ENCODE measurements around the gene CIAO3. TPM values are rescaled to one million over a fixed set of nuclear protein-coding genes. Genes with fewer than 3 reads are reported as not detected.

CIAO3 gene
- total RNA-seq, 2 experiments from 2014 or later, result 33.3 to 38.2 TPM

GRCh38 chr16:764184-764750 lies 23.5 kb upstream of the CIAO3 start:
- H3K27ac Mint-ChIP-seq, result no peak overlapping the region
- Histone ChIP-seq H3K9me3 (ENCODE audit: control insufficient read depth in 1 of 2, insufficient read depth in 1 of 2, low read length in 2 of 2) (no peaks in the 10 kb centered on the region), H3K27me3 (ENCODE audit: control insufficient read depth in 1 of 2, insufficient read depth in 2 of 2, low read length in 2 of 2) (peaks cover 0 to 1% of the 10 kb centered on the region in 2 experiments), H3K4me3 (ENCODE audit: low read length) (no peak overlapping the region), H3K27ac (ENCODE audit: low read depth in 1 of 2, low read length in 2 of 2) (no peak overlapping the region), H3K36me3 (ENCODE audit: insufficient read depth, low read length) (no peaks in the 10 kb centered on the region), H3K4me1 (ENCODE audit: insufficient read depth, low read length) (no peaks in the 10 kb centered on the region)
- CTCF ChIA-PET, result no interaction called here
- no peak overlapping the region for H3K4me3 Mint-ChIP-seq
- no peaks in the 10 kb centered on the region for H3K4me1 Mint-ChIP-seq (ENCODE audit: low read depth)
- H3K9me3 Mint-ChIP-seq, result no peaks in the 10 kb centered on the region
- no peak for TF ChIP-seq CTCF (IDR thresholded peaks at IDR 0.05)
- no peaks in the 10 kb centered on the region for H3K36me3 Mint-ChIP-seq (ENCODE audit: low read depth)
- ATAC-seq (ENCODE audit: poor library complexity), result no peak
- POLR2A ChIA-PET, result no interaction called here
- intact Hi-C loops (cut with DNase I, micrococcal nuclease), result no loop called here
- DNase-seq, result peak in 1 of 14 experiments; percentile 8
- no peaks in the 10 kb centered on the region for H3K27me3 Mint-ChIP-seq

GRCh38 chr16:763369-764183 lies 22.8 kb upstream of the CIAO3 start:
- H3K27ac ChIP-seq (ENCODE audit: low read depth in 1 of 2, low read length in 2 of 2), result no peak overlapping the region
- H3K9me3 Mint-ChIP-seq, result no peaks in the 10 kb centered on the region
- ChIA-PET POLR2A (no interaction called here), CTCF (no interaction called here)
- H3K4me1 ChIP-seq (ENCODE audit: insufficient read depth, low read length), result no peaks in the 10 kb centered on the region
- no peaks in the 10 kb centered on the region for H3K36me3 Mint-ChIP-seq (ENCODE audit: low read depth)
- H3K27me3 ChIP-seq (ENCODE audit: control insufficient read depth in 1 of 2, insufficient read depth in 2 of 2, low read length in 2 of 2), result no peaks in the 10 kb centered on the region
- H3K36me3 ChIP-seq (ENCODE audit: insufficient read depth, low read length), result no peaks in the 10 kb centered on the region
- TF ChIP-seq CTCF (IDR thresholded peaks at IDR 0.05), result no peak
- DNase-seq (peak in 1 of 14 experiments; percentile 22), ATAC-seq (ENCODE audit: poor library complexity) (no peak)
- H3K4me1 Mint-ChIP-seq (ENCODE audit: low read depth), result no peaks in the 10 kb centered on the region
- no peaks in the 10 kb centered on the region for H3K9me3 ChIP-seq (ENCODE audit: control insufficient read depth in 1 of 2, insufficient read depth in 1 of 2, low read length in 2 of 2)
- H3K4me3 ChIP-seq (ENCODE audit: low read length), result no peak overlapping the region
- intact Hi-C loops (cut with DNase I, micrococcal nuclease), result no loop called here
- no peak overlapping the region for H3K27ac Mint-ChIP-seq
- no peak overlapping the region for H3K4me3 Mint-ChIP-seq
- no peaks in the 10 kb centered on the region for H3K27me3 Mint-ChIP-seq

GRCh38 chr16:762595-763268 lies 21.9 kb upstream of the CIAO3 start:
- no peak overlapping the region for H3K4me3 ChIP-seq (ENCODE audit: low read length)
- intact Hi-C loops (cut with DNase I, micrococcal nuclease), result no loop called here
- CTCF ChIA-PET, result no interaction called here
- no peaks in the 10 kb centered on the region for H3K9me3 ChIP-seq (ENCODE audit: control insufficient read depth in 1 of 2, insufficient read depth in 1 of 2, low read length in 2 of 2)
- POLR2A ChIA-PET, result no interaction called here
- Mint-ChIP-seq H3K27me3 (no peaks in the 10 kb centered on the region), H3K4me1 (ENCODE audit: low read depth) (no peaks in the 10 kb centered on the region), H3K27ac (no peak overlapping the region), H3K9me3 (no peaks in the 10 kb centered on the region), H3K36me3 (ENCODE audit: low read depth) (no peaks in the 10 kb centered on the region), H3K4me3 (no peak overlapping the region)
- no peak overlapping the region for H3K27ac ChIP-seq (ENCODE audit: low read depth in 1 of 2, low read length in 2 of 2)
- TF ChIP-seq CTCF (IDR thresholded peaks at IDR 0.05), result no peak
- no peaks in the 10 kb centered on the region for H3K36me3 ChIP-seq (ENCODE audit: insufficient read depth, low read length)
- DNase-seq (peak in 2 of 14 experiments; percentile 4 to 12), ATAC-seq (ENCODE audit: poor library complexity) (no peak)
- no peaks in the 10 kb centered on the region for H3K4me1 ChIP-seq (ENCODE audit: insufficient read depth, low read length)
- no peaks in the 10 kb centered on the region for H3K27me3 ChIP-seq (ENCODE audit: control insufficient read depth in 1 of 2, insufficient read depth in 2 of 2, low read length in 2 of 2)
